GM19438 (cell line): ENCODE data around the gene TPPP3.

ENCODE experiments used
- ATAC-seq: cut with Tn5 transposase; IDR thresholded peaks from one replicate; pipeline ENCODE4 v1.9.1; 2021; ENCODE audit warnings: low read depth; ENCODE audit not compliant: unreplicated experiment

The TPPP3 gene

DNA sequence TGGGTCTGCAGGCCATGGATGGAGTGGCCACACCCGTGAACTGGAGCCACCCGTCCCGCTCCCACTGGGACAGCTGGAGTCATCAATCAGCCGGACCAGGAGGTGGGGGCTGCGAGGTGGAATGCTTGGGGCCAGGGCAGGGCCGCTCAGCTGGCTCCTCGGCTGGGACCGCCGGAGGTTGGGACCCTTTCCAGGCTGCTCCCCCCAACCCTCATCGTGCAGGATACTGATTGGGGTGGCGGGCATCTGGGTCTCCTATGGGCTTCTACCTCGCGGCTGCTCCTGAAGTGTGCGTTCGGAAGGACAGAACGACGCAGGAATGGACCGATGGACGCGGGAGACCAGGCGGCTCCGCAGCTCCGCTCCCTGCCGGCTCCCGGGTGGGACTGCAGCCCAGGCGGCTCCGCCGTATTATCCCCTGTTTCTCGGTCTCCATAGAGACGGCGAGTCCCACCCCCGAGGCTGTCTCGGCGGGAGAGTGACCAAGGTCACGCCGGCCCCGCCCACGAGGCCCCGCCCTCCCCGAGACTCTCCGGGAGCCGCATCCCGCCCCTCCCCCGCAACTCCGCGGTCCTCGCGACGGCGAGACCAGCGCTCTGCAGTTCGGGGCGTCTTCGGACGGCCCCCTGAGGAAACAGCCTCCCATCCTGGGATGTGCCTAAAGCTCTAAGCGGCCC is at the start of gene TPPP3:
Gene TPPP3 (minus strand): TSS at position 388 of the 677 bp plus-strand sequence. CDS start 2,387 bp downstream, outside the sequence.
- ATAC-seq, result no peak

DNA sequence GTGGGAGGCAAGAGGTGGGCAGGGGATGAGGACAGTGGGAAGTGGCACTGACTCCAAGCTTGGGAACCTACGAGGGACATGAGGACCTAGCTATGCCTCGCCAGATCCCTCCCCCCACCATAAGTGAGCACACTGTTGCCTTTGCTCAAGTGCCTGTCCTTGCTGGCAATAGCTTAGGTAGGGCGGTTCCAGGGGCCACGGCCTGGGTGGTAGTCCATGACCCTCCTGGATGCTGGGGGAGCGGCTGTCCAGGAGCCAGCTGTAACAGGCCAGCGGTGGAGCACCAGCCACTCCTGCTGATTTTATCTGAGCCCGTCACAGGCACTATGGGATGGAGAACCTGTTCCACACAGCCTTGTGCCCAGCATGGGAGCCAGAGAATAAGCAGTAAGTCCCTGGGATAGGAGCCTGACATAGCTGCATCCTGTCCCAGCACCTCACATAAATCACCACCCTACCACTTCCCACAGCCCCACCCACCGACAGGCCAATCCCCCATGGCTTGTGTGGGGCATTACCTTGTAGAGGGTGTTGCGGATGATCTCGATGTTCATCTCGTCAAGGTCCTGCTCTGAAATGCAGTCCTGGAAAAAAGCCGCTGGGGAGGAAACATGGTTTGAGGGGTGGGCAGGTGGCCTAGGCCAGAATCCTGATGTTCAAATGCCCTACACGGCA is 49.4 kb upstream of the TPPP3 start:
- no peak for ATAC-seq

GRCh38 chr16:67441907-67442306 is 48.6 kb upstream of the TPPP3 start:
- ATAC-seq, result no peak

GRCh38 chr16:67441271-67441753 is 48.0 kb upstream of the TPPP3 start:
- no peak for ATAC-seq

DNA sequence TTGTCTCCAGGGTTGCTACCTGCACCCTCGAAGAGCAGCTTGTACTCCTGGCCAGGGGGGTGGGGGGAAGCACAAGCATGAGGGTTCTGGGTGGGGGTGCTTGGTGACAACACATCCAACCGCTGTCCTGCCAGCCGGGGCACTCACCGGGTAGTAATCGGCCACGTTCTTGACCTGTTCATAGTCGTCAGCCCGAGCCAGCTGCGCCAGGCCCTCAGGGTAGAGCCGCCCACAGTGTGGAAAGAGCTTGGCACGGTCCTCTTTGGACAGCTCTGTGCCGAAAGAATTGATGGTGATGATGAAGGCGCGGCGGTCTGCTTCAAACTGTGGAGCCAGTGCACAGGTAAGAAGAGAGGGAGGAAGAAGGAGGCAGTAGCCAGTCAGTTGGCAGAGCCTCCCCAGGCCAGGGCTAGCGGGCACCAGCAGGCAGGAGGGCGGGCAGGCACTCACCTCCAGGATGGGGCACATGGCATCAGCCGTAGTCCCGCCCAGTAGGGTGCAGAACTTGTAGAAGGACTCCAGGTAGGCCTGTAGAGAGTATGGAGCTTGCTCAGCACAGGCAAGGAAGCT is 45.6 kb upstream of the TPPP3 start:
- ATAC-seq, result no peak

GRCh38 chr16:67438098-67438791 is 44.9 kb upstream of the TPPP3 start:
- no peak for ATAC-seq

- ATAC-seq, result no peak
Measured at GRCh38 chr16:67437513-67437912, 44.2 kb upstream of the TPPP3 start.

DNA sequence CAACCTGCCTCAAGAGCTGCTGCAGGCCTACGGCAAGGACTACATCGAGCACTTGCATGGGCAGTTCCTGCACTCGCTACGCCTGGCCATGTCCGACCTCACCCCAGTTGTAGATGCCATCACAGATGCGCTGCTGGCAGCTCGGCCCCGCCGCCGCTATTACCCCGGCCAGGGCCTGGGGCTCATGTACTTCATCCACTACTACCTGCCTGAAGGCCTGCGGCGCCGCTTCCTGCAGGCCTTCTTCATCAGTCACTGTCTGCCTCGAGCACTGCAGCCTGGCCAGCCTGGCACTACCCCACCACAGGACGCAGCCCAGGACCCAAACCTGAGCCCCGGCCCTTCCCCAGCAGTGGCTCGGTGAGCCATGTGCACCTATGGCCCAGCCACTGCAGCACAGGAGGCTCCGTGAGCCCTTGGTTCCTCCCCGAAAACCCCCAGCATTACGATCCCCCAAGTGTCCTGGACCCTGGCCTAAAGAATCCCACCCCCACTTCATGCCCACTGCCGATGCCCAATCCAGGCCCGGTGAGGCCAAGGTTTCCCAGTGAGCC is 43.4 kb upstream of the TPPP3 start:
- no peak for ATAC-seq

DNA sequence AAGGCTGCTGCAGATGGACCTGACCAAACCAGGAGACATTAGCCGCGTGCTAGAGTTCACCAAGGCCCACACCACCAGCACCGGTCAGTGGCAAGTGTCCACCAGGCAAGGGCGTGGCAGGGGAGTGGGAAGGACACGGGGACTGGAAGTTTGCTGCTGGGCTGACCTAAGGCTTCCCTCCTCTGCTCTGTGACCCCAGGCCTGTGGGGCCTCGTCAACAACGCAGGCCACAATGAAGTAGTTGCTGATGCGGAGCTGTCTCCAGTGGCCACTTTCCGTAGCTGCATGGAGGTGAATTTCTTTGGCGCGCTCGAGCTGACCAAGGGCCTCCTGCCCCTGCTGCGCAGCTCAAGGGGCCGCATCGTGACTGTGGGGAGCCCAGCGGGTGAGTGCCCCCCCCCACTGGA is 42.5 kb upstream of the TPPP3 start:
- ATAC-seq, result no peak

DNA sequence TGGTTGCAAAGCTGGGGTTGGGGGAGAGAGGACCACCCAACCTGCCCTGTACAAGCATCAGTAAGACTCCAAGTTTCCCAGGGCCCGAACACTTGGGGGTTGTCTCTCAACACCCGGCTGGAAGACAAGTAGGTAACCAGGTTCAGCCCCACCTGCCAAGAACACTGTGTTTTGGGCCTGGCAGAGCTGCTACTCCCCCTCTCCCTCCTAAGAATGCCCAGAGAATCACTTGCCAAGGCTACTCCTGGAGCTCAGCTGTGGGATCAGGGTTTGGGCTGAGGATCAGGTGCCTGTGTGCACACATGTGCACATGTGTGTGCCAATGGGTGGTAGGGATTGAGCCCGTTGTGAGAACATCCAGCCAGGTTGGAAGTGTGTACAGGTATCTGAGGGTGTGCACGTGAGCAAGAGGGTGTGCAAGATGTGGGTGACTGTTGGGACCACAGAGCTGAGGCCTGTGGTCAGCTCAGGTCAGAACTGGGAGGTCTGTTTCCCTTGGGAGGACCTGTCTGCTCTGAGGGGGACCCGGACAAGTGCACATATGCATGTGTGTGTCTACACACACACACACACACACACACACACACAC is 39.9 kb upstream of the TPPP3 start:
- no peak for ATAC-seq

DNA sequence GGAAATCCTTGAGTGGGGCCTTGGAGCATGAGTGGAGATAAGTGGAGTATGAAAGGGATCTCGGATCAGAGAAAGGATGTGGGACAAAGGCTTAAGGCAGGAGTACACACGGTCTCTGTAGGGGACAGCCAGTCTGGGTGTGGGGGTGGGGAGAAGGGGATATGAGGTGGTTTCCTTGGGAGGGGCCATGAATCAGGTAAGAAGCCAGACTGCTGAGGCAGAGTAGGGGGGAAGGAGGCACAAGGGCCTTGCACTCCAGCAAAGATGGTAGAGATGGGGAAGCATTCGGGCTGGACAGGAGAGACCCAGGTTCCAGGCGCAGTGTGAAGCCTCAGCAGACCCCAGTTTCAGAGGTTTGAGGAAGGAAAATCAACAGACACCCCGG is 39.2 kb upstream of the TPPP3 start:
- ATAC-seq, result no peak

DNA sequence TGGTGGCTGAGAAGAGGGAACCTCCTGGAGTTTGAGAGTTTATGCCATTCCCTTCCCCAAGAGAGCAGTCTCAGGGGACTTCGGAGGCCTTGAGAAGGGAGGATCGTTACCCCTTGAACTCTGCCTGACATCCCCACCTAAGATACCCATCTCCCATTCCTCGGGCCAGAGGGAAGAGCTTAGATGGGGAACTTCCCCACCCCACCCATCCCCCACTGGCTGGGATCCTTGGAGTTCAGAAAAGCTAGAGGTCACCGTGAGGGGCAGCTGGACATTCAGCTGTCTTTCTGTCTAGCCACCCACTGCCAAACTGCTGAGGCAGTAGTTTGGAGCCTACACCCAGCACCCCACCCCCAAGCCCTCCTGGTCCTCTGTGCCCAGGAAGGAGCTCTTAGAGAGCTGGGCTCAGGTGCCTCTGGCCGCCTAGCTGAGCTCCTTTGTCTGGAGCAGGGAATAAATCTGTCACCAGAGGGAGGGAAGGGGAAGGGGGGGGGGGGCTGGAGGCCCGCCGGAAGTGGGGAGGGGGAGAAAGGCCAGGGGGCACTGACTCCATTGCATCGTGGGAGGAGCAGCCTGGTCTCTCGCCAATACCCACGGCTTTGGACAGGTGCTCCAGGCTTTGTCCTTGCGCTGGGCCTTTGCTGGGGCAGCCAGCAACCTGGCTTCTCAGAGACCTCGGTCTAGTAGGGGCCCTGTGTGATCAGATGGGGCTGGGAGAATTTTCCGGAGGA is 38.6 kb upstream of the TPPP3 start:
- no peak for ATAC-seq

DNA sequence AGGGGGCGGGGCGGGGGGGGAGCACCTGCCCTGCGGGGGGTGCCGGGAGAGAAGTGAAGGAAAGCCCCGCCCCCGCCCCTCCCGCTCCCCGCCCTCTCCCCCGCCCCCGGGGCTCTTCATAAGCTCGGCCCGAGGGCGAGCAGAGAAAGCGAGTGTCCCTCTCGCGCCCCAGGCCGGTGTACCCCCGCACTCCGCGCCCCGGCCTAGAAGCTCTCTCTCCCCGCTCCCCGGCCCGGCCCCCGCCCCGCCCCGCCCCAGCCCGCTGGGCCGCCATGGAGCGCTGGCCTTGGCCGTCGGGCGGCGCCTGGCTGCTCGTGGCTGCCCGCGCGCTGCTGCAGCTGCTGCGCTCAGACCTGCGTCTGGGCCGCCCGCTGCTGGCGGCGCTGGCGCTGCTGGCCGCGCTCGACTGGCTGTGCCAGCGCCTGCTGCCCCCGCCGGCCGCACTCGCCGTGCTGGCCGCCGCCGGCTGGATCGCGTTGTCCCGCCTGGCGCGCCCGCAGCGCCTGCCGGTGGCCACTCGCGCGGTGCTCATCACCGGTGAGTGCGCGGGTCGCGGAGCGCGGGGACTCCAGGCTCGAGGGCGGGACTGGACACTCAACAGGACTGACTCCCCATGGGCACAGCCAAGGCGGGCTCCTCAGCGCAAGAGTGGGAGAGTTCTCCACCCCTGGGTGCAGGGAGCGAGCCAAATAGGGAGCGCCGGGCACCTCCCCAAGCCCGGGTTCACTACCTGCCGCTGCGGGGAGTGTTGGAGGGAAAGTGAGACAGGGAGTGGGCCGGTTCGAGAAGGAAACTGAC is 37.9 kb upstream of the TPPP3 start, which contains the start of gene HSD11B2:
Gene HSD11B2 (plus strand): TSS at position 145 of the 798 bp plus-strand sequence. CDS start 128 bp downstream, at position 273.
- ATAC-seq, result no peak

DNA sequence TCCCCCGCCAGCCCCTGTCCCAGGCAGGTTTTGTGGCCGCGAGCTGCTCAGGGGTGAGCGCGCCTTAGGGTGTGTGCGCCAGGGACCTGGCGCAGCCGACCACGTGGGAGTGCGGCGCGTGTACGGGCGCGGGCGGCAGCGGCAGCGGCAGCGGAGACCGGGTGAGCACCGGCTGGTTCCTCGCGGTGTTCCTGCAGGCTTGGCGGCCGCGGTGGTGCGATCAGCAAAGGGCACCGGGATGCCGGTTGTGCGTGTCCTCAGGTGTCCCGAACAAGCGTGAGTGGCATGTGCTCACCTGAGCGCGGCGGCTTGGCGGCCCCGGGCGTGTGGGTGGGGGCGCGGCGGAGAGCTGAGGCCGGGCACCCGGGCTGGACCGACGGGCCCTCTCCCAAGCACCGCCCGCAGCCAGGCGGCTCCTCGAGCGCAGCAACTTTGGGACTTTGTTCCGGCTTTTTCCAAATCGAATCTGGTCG is 37.2 kb upstream of the TPPP3 start:
- ATAC-seq, result no peak

DNA sequence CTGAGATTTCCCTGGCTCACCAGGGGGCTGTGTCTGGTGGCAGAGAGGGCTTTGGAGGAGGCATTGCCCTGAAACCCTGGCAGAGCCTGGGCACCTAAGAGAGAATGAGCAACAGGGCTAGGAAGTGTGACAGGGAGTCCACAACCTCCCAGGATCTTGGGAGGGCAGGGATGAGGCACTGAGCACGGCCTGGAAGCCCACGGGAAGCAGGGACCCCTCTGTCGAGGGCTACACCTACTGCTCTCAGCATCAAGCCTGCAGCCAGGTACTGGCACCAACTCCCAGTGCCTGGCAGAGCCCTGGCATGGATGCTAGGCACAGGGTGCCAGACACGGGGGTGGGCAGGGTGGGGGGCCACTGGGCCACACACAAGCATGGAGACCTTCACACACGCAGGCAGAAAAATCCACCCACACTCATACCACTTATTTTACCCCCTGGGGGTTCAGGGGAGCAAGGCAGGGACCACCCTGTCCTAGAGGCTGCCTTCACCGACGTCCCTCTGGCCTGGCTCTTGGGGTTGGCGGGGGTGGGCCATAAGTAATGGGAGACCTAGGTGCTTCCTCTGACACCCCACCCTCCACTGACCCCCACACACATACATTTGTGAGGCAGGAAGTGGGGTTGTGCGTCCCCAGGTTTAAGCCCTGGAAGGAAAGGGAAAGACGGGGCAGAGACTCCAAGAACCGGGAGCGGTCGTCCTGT is 36.7 kb upstream of the TPPP3 start:
- ATAC-seq, result no peak

DNA sequence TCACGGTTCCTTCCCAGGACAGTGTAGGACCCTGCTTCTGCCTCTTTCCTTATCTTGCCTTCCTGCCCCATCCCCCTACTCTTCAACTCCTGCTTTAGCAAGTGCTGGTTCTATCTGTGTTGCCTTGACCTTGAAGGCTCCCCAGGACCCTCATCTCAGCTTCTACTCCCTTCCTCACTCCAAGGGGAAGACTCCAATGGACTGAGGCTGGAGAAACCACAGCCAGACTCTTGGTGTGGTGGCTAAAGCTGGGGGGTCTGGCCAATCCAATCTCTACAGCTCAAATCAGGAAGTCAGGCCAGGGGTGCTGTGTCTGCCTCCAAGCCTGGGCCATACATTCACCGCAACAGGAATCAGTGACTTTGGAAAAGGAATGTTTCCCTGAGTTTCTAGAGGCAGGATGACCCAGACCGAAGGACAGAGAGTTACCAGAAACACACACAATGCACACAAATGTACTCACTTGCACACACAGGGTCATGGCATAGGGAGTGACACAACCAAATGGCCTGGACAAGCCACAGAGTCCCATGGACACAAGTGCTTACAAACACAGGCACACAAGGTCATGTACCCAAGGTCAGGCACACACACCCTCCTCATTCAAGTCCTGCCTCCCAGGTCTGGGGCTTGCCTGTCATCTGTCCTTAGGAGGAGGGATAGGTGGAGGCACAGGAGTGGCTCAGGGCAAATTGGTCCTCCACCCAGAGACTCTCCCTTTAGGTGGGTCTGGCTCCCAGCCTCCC is 35.9 kb upstream of the TPPP3 start:
- ATAC-seq, result no peak

DNA sequence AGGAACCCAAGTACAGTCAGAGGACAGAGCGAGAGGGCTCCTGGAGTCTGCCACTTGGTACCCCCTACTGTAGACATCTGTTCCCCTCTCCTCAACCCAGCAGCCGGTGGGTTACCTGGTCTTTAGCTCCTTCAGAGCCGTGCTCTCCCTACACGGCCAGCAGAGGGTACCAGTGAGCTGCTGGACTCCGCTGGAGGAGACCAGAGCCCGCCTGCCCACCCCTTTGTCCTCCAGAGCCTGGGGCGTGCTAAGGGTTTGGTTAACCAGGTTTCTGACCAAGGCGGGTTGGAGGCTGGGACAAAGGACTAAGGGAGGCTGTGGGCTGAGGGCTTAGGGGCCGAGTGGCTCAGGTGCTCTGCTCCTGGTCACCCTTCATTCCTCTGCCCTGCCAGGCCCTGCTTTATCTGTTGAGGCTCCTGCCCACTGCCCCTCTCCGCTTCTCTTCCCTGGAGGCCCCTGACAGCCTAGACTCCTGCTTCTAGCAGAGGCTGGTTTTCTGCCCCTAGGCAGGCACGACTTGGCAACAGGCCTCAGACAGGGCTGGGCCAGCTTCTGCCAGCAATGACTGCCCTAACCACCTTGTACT is 34.9 kb upstream of the TPPP3 start:
- no peak for ATAC-seq
